ENCODE results near the gene SFT2D1. TPM values are rescaled to one million over a fixed set of nuclear protein-coding genes. Genes with fewer than 3 reads are reported as not detected.

Gene SFT2D1
- total RNA-seq, 1 experiment from 2014 or later = 40.2 TPM

- Histone ChIP-seq H3K4ac (ENCODE audit: low read depth, low read length) (no peak overlapping the region), H2BK120ac (ENCODE audit: low read depth, low read length, poor library complexity, severe bottlenecking) (no peak overlapping the region), H3K23me2 (ENCODE audit: insufficient read length, low read depth, low read length, poor library complexity, severe bottlenecking) (no peaks in the 10 kb centered on the region), H3K79me1 (ENCODE audit: insufficient read depth, low read depth, low read length, poor library complexity, severe bottlenecking) (no peaks in the 10 kb centered on the region), H2BK20ac (ENCODE audit: low read depth, low read length, poor library complexity, severe bottlenecking) (no peak overlapping the region), H3K9me3 (ENCODE audit: control insufficient read depth, low read depth, low read length) (no peaks in the 10 kb centered on the region), H3K23ac (ENCODE audit: insufficient read length, low read depth, low read length) (no peak overlapping the region), H4K20me1 (ENCODE audit: control insufficient read depth, insufficient read depth, insufficient read length) (no peaks in the 10 kb centered on the region), H2BK5ac (ENCODE audit: insufficient read length, low read length) (no peak overlapping the region), H3K4me2 (ENCODE audit: insufficient read depth, insufficient read length, low read length) (no peak overlapping the region), H3K9ac (ENCODE audit: extremely low read depth, insufficient read length, low read length) (no peak overlapping the region), H4K5ac (ENCODE audit: insufficient read length, low read depth, low read length) (no peak overlapping the region), H4K8ac (replicated peaks; ENCODE audit: insufficient read length, low read depth, low read length) (no peak overlapping the region), H3K4me1 (ENCODE audit: insufficient read depth, low read length) (peaks cover 3% of the 10 kb centered on the region; the same call in 1 of the 2 replicates), H3K79me2 (ENCODE audit: insufficient read depth, low read length) (no peaks in the 10 kb centered on the region), H2AK5ac (ENCODE audit: insufficient read length, low read length) (no peak overlapping the region), H3K27ac (ENCODE audit: insufficient read length, low read depth, low read length) (no peak overlapping the region), H2BK15ac (ENCODE audit: low read depth, low read length) (no peak overlapping the region), H2AFZ (ENCODE audit: low read length) (no peak overlapping the region), H3K18ac (ENCODE audit: insufficient read length, low read depth, low read length) (no peak overlapping the region), H3K27me3 (ENCODE audit: insufficient read depth, low read length) (no peaks in the 10 kb centered on the region), H3K56ac (ENCODE audit: insufficient read length, low read depth, low read length) (no peak overlapping the region), H2BK12ac (ENCODE audit: insufficient read length, low read depth, low read length) (no peak overlapping the region), H4K91ac (ENCODE audit: insufficient read length, low read depth, low read length) (no peak overlapping the region), H3T11ph (ENCODE audit: low read length) (no peak overlapping the region), H3K14ac (ENCODE audit: insufficient read depth, low read length) (no peak overlapping the region)
- no CpG with 5 or more reads among the region's 3 CpGs for WGBS (ENCODE audit: extremely low coverage, insufficient read length, low lambda C conversion rate)
- no peaks in the 10 kb centered on the region; a peak in 1 of 7 replicates for H3K36me3 Mint-ChIP-seq (ENCODE audit: insufficient read depth in 1 of 3, low read depth in 3 of 3)
- H3K9me3 Mint-ChIP-seq = no peaks in the 10 kb centered on the region
- H3K4me1 Mint-ChIP-seq = peaks cover 11% of the 10 kb centered on the region in 2 experiments
- no peak for DNase-seq
- TF ChIP-seq CTCF (conservative IDR thresholded peaks at IDR 0.05) = no peak
- no peak overlapping the region for H3K27ac Mint-ChIP-seq
- peaks cover 8% of the 10 kb centered on the region; the same call in 1 of the 2 replicates for H3K27me3 Mint-ChIP-seq (ENCODE audit: low read depth)
- no peak overlapping the region for H3K4me3 Mint-ChIP-seq
Measured at GRCh38 chr6:166389119-166389518, 46.8 kb upstream of the SFT2D1 start.
